Uterus (tissue), 4 donors: Measurements from ENCODE around the gene SH3PXD2B. TPM values are rescaled to one million over a fixed set of nuclear protein-coding genes. Genes with fewer than 3 reads are reported as not detected.

ENCODE experiments used
- DNase-seq, 2 donors: peaks; one replicate each; pipeline ENCODE4 v3.0.0-alpha.2; 2019 to 2020
- H3K27ac ChIP-seq, 2 donors: fragments of 200-600 bp; sonication (generic); 1 replicate in 1 of 2; 2 replicates in 1 of 2; pipeline ENCODE4 v1.5.1; 2016 to 2018
- H3K27me3 ChIP-seq, 2 donors: fragments of 200-600 bp; sonication (generic); one replicate each; pipeline ENCODE4 v1.5.1; 2018 to 2019; ENCODE audit warnings: control low read depth in 1 of 2
- H3K36me3 ChIP-seq, 2 donors: fragments of 200-600 bp; sonication (generic); one replicate each; pipeline ENCODE4 v1.5.1; 2019; ENCODE audit warnings: control low read depth in 1 of 2
- H3K4me1 ChIP-seq, 2 donors: fragments of 200-600 bp; sonication (generic); one replicate each; pipeline ENCODE4 v1.5.1; 2018 to 2019; ENCODE audit warnings: control low read depth in 1 of 2
- H3K4me3 ChIP-seq, 2 donors: fragments of 200-600 bp; sonication (generic); 1 replicate in 1 of 2; 2 replicates in 1 of 2; pipeline ENCODE4 v1.5.1; 2018 to 2019; ENCODE audit warnings: mild to moderate bottlenecking in 1 of 2
- H3K9me3 ChIP-seq, 2 donors: fragments of 200-600 bp; sonication (generic); one replicate each; pipeline ENCODE4 v1.5.1; 2019; ENCODE audit warnings: control low read depth in 1 of 2
- POLR2A ChIP-seq, 2 donors: fragments of 450-650 bp; IDR thresholded peaks; one replicate each; pipeline ENCODE4 v1.6.1; 2016; ENCODE audit warnings: antibody characterized with exemption in 2 of 2, mild to moderate bottlenecking in 1 of 2, moderate library complexity in 1 of 2
- intact Hi-C: fragments of 100-400 bp; cut with DNase I; formaldehyde crosslinking; loops from one replicate; pipeline ENCODE4 v1.15.1; 2023; ENCODE audit warnings: low total_unique reads
- total RNA-seq, 4 donors: library from RNA; depleted of rRNA in 3 of 4; stranded (reverse); fragments of >200 nt in 3 of 4; gene quantifications; one replicate each; pipeline versions ENCODE4 v1.1.0 to v1.2.4, GENCODE V29; 2014 to 2023
- TF ChIP-seq, protein P1 (sequence below), 4 experiments: fragments of 200-600 bp in 2 of 4; fragments of 450-650 bp in 2 of 4; sonication (generic) in 2 of 4; IDR thresholded peaks; one replicate each; pipeline ENCODE4 v1.5.1; 2016 to 2019; ENCODE audit warnings: antibody characterized with exemption in 4 of 4, mild to moderate bottlenecking in 2 of 4, moderate library complexity in 1 of 4
- donor health status: DM: yes; HTN: yes; CAD: no.

The SH3PXD2B gene
- total RNA-seq, 4 donors from 2014 or later, result 26.1 to 82.6 (median 31.0) TPM

DNA sequence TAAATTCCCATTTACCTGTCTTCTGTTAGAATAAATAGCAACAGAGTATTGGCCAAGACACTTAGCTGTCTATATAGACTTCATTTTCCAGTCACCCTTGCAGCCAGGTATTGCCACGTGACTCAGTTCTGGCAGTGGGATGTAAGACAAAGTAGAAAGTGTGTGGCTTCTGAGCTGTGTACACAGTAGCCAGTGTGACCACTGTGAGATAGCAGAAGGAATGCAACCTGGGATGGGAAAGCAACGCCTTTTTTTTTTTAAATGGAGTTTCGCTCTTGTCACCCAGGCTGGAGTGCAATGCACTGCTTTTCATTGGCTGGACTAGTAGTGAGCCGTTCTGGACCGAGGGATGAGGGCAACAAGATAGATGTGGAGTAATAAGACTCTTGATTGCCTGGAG, 106.2 kb downstream of the SH3PXD2B start:
- TF ChIP-seq, protein P1, sequence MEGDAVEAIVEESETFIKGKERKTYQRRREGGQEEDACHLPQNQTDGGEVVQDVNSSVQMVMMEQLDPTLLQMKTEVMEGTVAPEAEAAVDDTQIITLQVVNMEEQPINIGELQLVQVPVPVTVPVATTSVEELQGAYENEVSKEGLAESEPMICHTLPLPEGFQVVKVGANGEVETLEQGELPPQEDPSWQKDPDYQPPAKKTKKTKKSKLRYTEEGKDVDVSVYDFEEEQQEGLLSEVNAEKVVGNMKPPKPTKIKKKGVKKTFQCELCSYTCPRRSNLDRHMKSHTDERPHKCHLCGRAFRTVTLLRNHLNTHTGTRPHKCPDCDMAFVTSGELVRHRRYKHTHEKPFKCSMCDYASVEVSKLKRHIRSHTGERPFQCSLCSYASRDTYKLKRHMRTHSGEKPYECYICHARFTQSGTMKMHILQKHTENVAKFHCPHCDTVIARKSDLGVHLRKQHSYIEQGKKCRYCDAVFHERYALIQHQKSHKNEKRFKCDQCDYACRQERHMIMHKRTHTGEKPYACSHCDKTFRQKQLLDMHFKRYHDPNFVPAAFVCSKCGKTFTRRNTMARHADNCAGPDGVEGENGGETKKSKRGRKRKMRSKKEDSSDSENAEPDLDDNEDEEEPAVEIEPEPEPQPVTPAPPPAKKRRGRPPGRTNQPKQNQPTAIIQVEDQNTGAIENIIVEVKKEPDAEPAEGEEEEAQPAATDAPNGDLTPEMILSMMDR (IDR thresholded peaks at IDR 0.05), result no peak
- no peak for TF ChIP-seq POLR2A (IDR thresholded peaks at IDR 0.05)
- no peak overlapping the region for H3K4me3 ChIP-seq
- DNase-seq, result no peak
- H3K9me3 ChIP-seq, result no peaks in the 10 kb centered on the region
- no peak overlapping the region for H3K27ac ChIP-seq
- no peaks in the 10 kb centered on the region for H3K36me3 ChIP-seq
- no peaks in the 10 kb centered on the region for H3K4me1 ChIP-seq
- no peaks in the 10 kb centered on the region for H3K27me3 ChIP-seq
- intact Hi-C loops, result no loop called here

DNA sequence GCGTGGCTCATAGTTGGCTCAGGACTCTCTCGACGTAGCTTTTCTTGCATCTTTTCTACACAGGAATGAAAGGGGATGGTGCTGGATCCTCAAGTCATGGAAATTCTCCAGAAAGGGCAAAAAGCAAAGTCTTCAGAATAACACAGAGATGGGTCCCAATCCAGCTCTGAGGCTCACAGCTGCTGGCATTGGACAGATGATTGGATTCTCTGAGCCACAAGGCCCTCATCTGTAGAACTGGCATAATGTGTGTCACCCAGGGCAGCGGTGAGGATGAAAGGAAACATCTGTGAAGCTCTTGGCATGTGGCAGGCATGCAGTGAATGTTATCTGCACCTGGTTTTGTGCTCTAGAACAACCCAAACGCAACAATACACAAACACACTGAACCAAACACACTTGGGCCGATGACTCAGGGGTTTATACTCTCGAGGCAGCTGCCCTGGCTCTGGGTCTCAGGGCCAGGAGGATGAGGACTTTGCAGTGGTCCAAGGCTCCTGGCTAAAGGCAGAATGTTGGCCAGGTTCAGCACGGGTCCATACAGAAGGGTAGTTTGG, 106.8 kb downstream of the SH3PXD2B start:
- H3K4me1 ChIP-seq, result no peaks in the 10 kb centered on the region
- TF ChIP-seq, protein P1 (IDR thresholded peaks at IDR 0.05), result no peak
- TF ChIP-seq POLR2A (IDR thresholded peaks at IDR 0.05), result no peak
- no peak overlapping the region for H3K4me3 ChIP-seq
- H3K27ac ChIP-seq, result no peak overlapping the region
- H3K36me3 ChIP-seq, result no peaks in the 10 kb centered on the region
- no peaks in the 10 kb centered on the region for H3K27me3 ChIP-seq
- DNase-seq, result no peak
- intact Hi-C loops, result no loop called here
- H3K9me3 ChIP-seq, result no peaks in the 10 kb centered on the region

DNA sequence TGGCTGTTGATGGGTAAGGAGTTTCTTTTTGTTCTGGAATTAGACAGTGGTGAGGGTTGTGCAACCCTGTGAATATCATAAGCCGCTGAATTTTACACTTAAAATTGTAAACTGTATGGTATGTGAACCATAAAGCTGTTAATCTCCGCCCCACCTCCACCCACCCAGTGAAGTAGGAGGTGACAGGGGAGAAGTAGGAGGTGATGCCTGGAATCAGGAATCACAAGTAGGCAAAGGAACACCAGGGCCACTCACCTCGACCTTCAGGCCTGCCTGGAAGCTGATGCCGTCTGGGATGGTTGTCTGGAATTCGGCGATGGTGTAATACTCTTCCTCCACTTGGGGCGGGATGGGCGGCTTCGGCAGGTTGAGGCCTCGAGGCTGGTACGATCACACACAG, 108.4 kb downstream of the SH3PXD2B start:
- no peak overlapping the region for H3K4me3 ChIP-seq
- no peaks in the 10 kb centered on the region for H3K9me3 ChIP-seq
- intact Hi-C loops, result no loop called here
- TF ChIP-seq, protein P1 (IDR thresholded peaks at IDR 0.05), result no peak
- H3K27me3 ChIP-seq, result no peaks in the 10 kb centered on the region
- no peak for DNase-seq
- no peak overlapping the region for H3K27ac ChIP-seq
- H3K4me1 ChIP-seq, result no peaks in the 10 kb centered on the region
- H3K36me3 ChIP-seq, result no peaks in the 10 kb centered on the region

DNA sequence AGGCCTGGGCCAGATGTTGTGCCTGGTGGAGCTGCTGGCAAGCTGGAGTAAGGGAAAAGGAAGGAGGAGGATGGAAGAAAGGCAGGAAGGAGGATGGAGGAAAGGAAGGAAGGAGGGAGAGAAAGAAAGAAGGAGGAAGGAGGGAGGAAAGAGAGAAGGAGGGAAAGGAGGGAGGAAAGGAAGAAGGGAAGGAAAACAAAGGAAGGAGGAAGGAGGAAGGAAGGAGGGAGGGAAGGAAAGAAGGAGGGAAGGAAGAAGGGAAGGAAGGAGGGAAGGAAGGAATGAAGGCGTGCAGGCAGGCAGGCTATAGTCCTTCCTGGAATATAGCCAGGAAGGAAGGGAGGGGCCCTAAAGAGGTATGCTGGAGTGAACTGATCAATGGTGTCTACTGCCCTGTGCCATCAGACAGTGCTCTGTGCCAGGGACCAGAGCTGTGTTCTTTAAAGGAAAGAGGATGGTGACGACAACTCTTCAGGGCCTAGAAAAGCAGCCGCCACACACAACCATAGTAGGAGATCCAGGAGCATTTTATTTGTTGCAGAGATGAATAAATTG, 109.4 kb downstream of the SH3PXD2B start:
- no peaks in the 10 kb centered on the region for H3K27me3 ChIP-seq
- DNase-seq, result no peak
- no peaks in the 10 kb centered on the region for H3K4me1 ChIP-seq
- intact Hi-C loops, result no loop called here
- H3K9me3 ChIP-seq, result no peaks in the 10 kb centered on the region
- H3K36me3 ChIP-seq, result no peaks in the 10 kb centered on the region
- H3K27ac ChIP-seq, result no peak overlapping the region
- TF ChIP-seq, protein P1 (IDR thresholded peaks at IDR 0.05), result no peak
- no peak for TF ChIP-seq POLR2A (IDR thresholded peaks at IDR 0.05)
- no peak overlapping the region for H3K4me3 ChIP-seq

DNA sequence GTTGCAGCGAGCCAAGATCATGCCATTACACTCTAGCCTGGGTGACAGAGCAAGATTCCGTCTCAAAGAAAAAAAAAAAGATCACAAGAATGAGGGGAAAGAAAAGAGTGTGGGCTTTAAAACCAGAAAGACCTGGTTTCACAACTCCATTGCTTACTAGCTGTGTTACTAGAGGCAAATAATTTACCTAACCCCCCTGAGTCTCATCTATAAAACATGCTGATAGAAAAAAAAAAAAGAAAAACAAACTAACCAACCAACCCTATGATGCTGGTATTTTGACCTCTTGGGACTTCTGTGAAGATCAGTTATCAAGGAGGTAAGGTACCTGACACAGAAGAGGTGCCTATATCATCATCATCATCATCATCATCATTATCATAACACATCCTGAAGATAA, 110.6 kb downstream of the SH3PXD2B start:
- Histone ChIP-seq H3K27me3 (no peaks in the 10 kb centered on the region), H3K36me3 (no peaks in the 10 kb centered on the region), H3K9me3 (no peaks in the 10 kb centered on the region), H3K4me3 (no peak overlapping the region), H3K27ac (no peak overlapping the region), H3K4me1 (no peaks in the 10 kb centered on the region)
- TF ChIP-seq, protein P1 (IDR thresholded peaks at IDR 0.05), result no peak
- no peak for TF ChIP-seq POLR2A (IDR thresholded peaks at IDR 0.05)
- no peak for DNase-seq
- intact Hi-C loops, result no loop called here
